HL-60 (cell line): ENCODE measurements around the gene CNTNAP2.

ENCODE experiments used
- DNase-seq, 2 experiments: peaks; one replicate each; pipeline ENCODE4 v3.0.0-alpha.2; 2010 to 2020; ENCODE audit warnings: low read depth in 1 of 2, low spot score in 1 of 2
- H3K27ac ChIP-seq: fragments of 250-450 bp; sonication (Bioruptor Pico); replicated peaks from 2 replicates; pipeline ENCODE4 v1.5.1; 2020; ENCODE audit warnings: mild to moderate bottlenecking, moderate library complexity
- H3K27me3 ChIP-seq: fragments of 250-450 bp; sonication (Bioruptor Pico); 2 replicates; pipeline ENCODE4 v1.5.1; 2021; ENCODE audit warnings: mild to moderate bottlenecking, moderate library complexity; ENCODE audit not compliant: insufficient read depth, poor library complexity, severe bottlenecking
- H3K4me3 ChIP-seq: replicated peaks from 2 replicates; pipeline ENCODE4 v1.5.1; 2011; ENCODE audit warnings: mild to moderate bottlenecking, control low read depth, low read length; ENCODE audit not compliant: insufficient read depth
- GABPA ChIP-seq: IDR thresholded peaks from 2 replicates; pipeline ENCODE4 v1.6.1; 2012; ENCODE audit warnings: low read depth
- POLR2AphosphoS5 ChIP-seq: IDR thresholded peaks from 2 replicates; pipeline ENCODE4 v1.6.1; 2012; ENCODE audit warnings: low read depth
- SPI1 ChIP-seq: IDR thresholded peaks from 2 replicates; pipeline ENCODE4 v1.6.1; 2012; ENCODE audit warnings: low read depth, mild to moderate bottlenecking, borderline replicate concordance
- TF ChIP-seq, protein P1 (sequence below): IDR thresholded peaks from 2 replicates; pipeline ENCODE4 v1.6.1; 2012; ENCODE audit warnings: low read depth; ENCODE audit not compliant: insufficient replicate concordance
- TF ChIP-seq, protein P2 (sequence below): IDR thresholded peaks from one replicate; pipeline ENCODE4 v1.5.1; 2011; ENCODE audit warnings: low read length, control low read depth, inconsistent platforms; ENCODE audit not compliant: insufficient read depth

The CNTNAP2 gene

GRCh38 chr7:146862415-146862814 is 745.8 kb downstream of the CNTNAP2 start:
- no peak overlapping the region for H3K27ac ChIP-seq
- DNase-seq: no peak
- H3K4me3 ChIP-seq: no peak overlapping the region
- no peaks in the 10 kb centered on the region for H3K27me3 ChIP-seq
- TF ChIP-seq SPI1 (no peak), POLR2AphosphoS5 (no peak), GABPA (no peak)
- TF ChIP-seq, protein P1, sequence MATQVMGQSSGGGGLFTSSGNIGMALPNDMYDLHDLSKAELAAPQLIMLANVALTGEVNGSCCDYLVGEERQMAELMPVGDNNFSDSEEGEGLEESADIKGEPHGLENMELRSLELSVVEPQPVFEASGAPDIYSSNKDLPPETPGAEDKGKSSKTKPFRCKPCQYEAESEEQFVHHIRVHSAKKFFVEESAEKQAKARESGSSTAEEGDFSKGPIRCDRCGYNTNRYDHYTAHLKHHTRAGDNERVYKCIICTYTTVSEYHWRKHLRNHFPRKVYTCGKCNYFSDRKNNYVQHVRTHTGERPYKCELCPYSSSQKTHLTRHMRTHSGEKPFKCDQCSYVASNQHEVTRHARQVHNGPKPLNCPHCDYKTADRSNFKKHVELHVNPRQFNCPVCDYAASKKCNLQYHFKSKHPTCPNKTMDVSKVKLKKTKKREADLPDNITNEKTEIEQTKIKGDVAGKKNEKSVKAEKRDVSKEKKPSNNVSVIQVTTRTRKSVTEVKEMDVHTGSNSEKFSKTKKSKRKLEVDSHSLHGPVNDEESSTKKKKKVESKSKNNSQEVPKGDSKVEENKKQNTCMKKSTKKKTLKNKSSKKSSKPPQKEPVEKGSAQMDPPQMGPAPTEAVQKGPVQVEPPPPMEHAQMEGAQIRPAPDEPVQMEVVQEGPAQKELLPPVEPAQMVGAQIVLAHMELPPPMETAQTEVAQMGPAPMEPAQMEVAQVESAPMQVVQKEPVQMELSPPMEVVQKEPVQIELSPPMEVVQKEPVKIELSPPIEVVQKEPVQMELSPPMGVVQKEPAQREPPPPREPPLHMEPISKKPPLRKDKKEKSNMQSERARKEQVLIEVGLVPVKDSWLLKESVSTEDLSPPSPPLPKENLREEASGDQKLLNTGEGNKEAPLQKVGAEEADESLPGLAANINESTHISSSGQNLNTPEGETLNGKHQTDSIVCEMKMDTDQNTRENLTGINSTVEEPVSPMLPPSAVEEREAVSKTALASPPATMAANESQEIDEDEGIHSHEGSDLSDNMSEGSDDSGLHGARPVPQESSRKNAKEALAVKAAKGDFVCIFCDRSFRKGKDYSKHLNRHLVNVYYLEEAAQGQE: no peak
- TF ChIP-seq, protein P2, sequence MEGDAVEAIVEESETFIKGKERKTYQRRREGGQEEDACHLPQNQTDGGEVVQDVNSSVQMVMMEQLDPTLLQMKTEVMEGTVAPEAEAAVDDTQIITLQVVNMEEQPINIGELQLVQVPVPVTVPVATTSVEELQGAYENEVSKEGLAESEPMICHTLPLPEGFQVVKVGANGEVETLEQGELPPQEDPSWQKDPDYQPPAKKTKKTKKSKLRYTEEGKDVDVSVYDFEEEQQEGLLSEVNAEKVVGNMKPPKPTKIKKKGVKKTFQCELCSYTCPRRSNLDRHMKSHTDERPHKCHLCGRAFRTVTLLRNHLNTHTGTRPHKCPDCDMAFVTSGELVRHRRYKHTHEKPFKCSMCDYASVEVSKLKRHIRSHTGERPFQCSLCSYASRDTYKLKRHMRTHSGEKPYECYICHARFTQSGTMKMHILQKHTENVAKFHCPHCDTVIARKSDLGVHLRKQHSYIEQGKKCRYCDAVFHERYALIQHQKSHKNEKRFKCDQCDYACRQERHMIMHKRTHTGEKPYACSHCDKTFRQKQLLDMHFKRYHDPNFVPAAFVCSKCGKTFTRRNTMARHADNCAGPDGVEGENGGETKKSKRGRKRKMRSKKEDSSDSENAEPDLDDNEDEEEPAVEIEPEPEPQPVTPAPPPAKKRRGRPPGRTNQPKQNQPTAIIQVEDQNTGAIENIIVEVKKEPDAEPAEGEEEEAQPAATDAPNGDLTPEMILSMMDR: no peak

- DNase-seq: no peak
- no peaks in the 10 kb centered on the region for H3K27me3 ChIP-seq
- TF ChIP-seq POLR2AphosphoS5 (no peak), GABPA (no peak), SPI1 (no peak)
- TF ChIP-seq, protein P2: no peak
- TF ChIP-seq, protein P1: no peak
- no peak overlapping the region for H3K27ac ChIP-seq
- H3K4me3 ChIP-seq: no peak overlapping the region
Observed at GRCh38 chr7:146864644-146865043, 748.0 kb downstream of the CNTNAP2 start.

DNA sequence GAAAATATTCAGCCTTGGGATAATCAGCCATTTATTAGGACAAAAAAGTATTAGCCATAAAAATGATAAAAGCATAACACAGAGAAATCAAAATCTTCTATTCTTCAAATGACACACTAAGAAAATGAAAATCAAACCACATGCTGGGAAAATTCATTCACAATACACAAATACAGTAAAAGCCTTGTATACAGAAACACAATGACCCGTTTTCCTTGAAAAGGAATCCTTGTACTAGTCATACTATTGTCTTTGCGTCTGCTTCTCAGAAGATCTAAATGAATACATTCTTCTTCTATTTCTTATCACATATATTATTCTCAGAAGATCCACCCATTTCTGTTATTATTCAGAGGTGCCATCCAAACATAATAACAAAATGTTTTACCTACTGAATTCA is 749.1 kb downstream of the CNTNAP2 start:
- H3K27me3 ChIP-seq: no peaks in the 10 kb centered on the region
- no peak for DNase-seq
- H3K4me3 ChIP-seq: no peak overlapping the region
- no peak for TF ChIP-seq POLR2AphosphoS5
- TF ChIP-seq, protein P1: no peak
- no peak for TF ChIP-seq SPI1
- TF ChIP-seq, protein P2: no peak
- no peak for TF ChIP-seq GABPA
- H3K27ac ChIP-seq: no peak overlapping the region
